Type B pancreatic cell (in vitro differentiated cells): Measurements from ENCODE around the gene KDM4B. TPM values are rescaled to one million over a fixed set of nuclear protein-coding genes. Genes with fewer than 3 reads are reported as not detected.

Experiments
- DNase-seq: peaks from one replicate; pipeline ENCODE4 v3.0.0; 2021; ENCODE audit warnings: mixed read lengths; ENCODE audit not compliant: unreplicated experiment; ENCODE audit errors: extremely low spot score
- H3K27ac Mint-ChIP-seq: 2 replicates; pipeline ENCODE4 v1.8.0; 2021; ENCODE audit warnings: mild to moderate bottlenecking, mixed read lengths
- H3K27me3 Mint-ChIP-seq: 2 replicates; pipeline ENCODE4 v1.8.0; 2021; ENCODE audit warnings: mixed read lengths
- H3K36me3 Mint-ChIP-seq: 2 replicates; pipeline ENCODE4 v1.8.0; 2021; ENCODE audit warnings: mixed read lengths
- H3K4me1 Mint-ChIP-seq: one replicate; pipeline ENCODE4 v1.8.0; 2021; ENCODE audit warnings: mixed read lengths; ENCODE audit not compliant: unreplicated experiment
- H3K4me3 Mint-ChIP-seq: 2 replicates; pipeline ENCODE4 v1.8.0; 2021; ENCODE audit warnings: mild to moderate bottlenecking, mixed read lengths
- H3K9me3 Mint-ChIP-seq: 2 replicates; pipeline ENCODE4 v1.8.0; 2021; ENCODE audit warnings: mixed read lengths
- total RNA-seq: library from RNA; stranded (reverse); gene quantifications from 2 replicates; pipeline ENCODE4 v1.2.1, GENCODE V29; 2021; ENCODE audit warnings: low replicate concordance
- TF ChIP-seq, protein P1 (sequence below): fragments of 200-600 bp; sonication (generic); conservative IDR thresholded peaks from 2 replicates; pipeline ENCODE4 v1.5.0; 2021; ENCODE audit warnings: antibody characterized with exemption, mild to moderate bottlenecking

KDM4B gene
- total RNA-seq, 1 donor from 2014 or later = 48.8 TPM

GRCh38 chr19:5128251-5128935 is 159.5 kb downstream of the KDM4B start:
- Mint-ChIP-seq H3K36me3 (no peaks in the 10 kb centered on the region), H3K9me3 (no peaks in the 10 kb centered on the region), H3K27me3 (no peaks in the 10 kb centered on the region), H3K4me1 (peaks cover 24% of the 10 kb centered on the region), H3K4me3 (no peak overlapping the region), H3K27ac (no peak overlapping the region)
- TF ChIP-seq, protein P1, sequence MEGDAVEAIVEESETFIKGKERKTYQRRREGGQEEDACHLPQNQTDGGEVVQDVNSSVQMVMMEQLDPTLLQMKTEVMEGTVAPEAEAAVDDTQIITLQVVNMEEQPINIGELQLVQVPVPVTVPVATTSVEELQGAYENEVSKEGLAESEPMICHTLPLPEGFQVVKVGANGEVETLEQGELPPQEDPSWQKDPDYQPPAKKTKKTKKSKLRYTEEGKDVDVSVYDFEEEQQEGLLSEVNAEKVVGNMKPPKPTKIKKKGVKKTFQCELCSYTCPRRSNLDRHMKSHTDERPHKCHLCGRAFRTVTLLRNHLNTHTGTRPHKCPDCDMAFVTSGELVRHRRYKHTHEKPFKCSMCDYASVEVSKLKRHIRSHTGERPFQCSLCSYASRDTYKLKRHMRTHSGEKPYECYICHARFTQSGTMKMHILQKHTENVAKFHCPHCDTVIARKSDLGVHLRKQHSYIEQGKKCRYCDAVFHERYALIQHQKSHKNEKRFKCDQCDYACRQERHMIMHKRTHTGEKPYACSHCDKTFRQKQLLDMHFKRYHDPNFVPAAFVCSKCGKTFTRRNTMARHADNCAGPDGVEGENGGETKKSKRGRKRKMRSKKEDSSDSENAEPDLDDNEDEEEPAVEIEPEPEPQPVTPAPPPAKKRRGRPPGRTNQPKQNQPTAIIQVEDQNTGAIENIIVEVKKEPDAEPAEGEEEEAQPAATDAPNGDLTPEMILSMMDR = no peak
- DNase-seq = no peak

DNA sequence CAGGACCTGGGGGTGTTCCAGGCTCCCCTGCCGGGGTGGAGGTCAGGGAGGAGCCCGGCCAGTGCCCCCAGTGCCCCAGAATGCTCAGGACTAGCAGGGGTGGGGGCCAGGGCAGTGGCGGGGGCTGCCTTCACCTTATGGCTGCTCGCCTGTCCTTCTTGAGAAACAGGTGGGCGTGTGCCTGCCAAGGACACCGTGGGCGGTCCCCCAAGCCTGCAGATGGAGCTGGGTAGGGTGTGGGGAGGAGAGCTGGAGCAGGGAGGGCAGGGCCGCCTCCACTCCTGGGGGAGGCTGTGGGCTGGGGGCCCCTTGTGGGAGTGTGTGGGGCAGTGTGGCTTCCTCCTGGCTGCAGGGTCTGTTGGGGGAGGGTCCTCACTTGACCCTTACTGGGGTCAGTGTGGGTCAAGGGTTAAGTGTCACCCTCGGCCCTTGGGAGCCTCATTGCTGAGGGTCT is 160.1 kb downstream of the KDM4B start:
- no peak overlapping the region for H3K4me3 Mint-ChIP-seq
- no peaks in the 10 kb centered on the region for H3K27me3 Mint-ChIP-seq
- peaks cover 20% of the 10 kb centered on the region for H3K4me1 Mint-ChIP-seq
- TF ChIP-seq, protein P1 = no peak
- no peaks in the 10 kb centered on the region for H3K36me3 Mint-ChIP-seq
- no peak overlapping the region for H3K27ac Mint-ChIP-seq
- no peaks in the 10 kb centered on the region for H3K9me3 Mint-ChIP-seq
- no peak for DNase-seq

DNA sequence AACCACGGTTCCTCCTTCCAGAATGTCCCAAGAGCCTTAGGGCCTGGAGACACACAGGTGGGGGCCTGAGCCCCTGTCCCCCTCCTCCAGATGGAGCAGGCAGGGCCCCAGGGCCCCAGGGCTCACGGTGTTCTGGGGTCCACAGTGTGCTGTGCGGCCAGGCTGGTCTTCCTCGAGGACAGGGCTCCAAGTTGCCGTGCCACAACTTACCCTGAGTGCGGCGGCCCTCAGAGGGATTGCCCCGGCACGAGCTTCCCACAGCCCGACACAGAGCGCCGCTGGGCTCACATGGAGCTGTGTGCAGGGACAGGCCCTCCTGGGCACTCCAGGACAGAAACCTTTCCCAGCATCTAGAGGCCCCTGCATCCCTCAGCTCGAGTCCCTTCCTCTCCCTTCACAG is 160.8 kb downstream of the KDM4B start:
- H3K36me3 Mint-ChIP-seq = no peaks in the 10 kb centered on the region
- no peak overlapping the region for H3K4me3 Mint-ChIP-seq
- no peak for DNase-seq
- H3K27ac Mint-ChIP-seq = peak overlapping the region; percentile 85
- no peaks in the 10 kb centered on the region for H3K27me3 Mint-ChIP-seq
- peaks cover 20% of the 10 kb centered on the region for H3K4me1 Mint-ChIP-seq
- TF ChIP-seq, protein P1 = no peak
- no peaks in the 10 kb centered on the region for H3K9me3 Mint-ChIP-seq

DNA sequence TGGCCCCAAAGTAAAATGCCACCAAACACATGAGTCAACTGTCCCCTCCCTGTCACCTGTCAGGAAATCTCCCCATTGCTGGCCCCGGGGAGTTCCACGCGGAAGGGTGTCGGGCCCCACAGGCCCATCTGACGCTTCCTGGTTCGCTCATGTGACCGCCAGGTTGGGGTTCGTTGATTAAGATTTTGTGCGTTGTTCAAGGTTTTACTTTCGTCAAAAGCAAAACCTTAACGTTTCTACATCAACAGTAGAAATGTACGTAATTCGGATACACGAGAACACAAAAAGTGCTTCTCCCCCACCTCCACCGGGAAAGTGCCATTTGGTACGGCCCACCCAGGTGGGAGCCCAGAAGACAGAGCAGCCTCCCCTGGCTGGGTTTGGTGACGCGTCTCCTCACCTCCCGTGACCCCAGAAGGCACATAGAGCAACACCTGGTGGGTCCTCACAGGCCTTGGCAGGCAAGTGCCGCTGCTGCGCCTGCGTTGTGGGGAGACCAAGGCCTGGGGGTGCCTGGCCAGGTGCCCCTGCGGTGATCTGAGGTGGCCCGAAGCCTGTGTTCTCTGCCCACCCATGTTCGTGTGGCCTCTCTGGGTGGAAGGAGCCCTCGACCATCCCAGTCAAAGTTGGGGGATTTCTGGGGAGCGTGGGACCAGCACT is 161.6 kb downstream of the KDM4B start:
- no peaks in the 10 kb centered on the region for H3K27me3 Mint-ChIP-seq
- H3K27ac Mint-ChIP-seq = peak overlapping the region; percentile 85
- DNase-seq = no peak
- H3K4me1 Mint-ChIP-seq = peaks cover 20% of the 10 kb centered on the region
- H3K4me3 Mint-ChIP-seq = peak overlapping the region; percentile 45
- no peaks in the 10 kb centered on the region for H3K36me3 Mint-ChIP-seq
- TF ChIP-seq, protein P1 = no peak
- no peaks in the 10 kb centered on the region for H3K9me3 Mint-ChIP-seq

DNA sequence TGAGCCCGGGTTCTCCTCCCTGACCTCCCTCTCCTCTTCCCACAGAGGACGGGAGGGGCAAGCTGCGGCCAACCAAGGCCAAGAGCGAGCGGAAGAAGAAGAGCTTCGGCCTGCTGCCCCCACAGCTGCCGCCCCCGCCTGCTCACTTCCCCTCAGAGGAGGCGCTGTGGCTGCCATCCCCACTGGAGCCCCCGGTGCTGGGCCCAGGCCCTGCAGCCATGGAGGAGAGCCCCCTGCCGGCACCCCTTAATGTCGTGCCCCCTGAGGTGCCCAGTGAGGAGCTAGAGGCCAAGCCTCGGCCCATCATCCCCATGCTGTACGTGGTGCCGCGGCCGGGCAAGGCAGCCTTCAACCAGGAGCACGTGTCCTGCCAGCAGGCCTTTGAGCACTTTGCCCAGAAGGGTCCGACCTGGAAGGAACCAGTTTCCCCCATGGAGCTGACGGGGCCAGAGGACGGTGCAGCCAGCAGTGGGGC is 162.2 kb downstream of the KDM4B start:
- DNase-seq = no peak
- Mint-ChIP-seq H3K27me3 (no peaks in the 10 kb centered on the region), H3K9me3 (no peaks in the 10 kb centered on the region), H3K36me3 (no peaks in the 10 kb centered on the region), H3K27ac (no peak overlapping the region), H3K4me3 (no peak overlapping the region), H3K4me1 (peaks cover 20% of the 10 kb centered on the region)
- TF ChIP-seq, protein P1 = no peak
